ENCODE results near the gene SEPSECS.

SEPSECS gene

DNA sequence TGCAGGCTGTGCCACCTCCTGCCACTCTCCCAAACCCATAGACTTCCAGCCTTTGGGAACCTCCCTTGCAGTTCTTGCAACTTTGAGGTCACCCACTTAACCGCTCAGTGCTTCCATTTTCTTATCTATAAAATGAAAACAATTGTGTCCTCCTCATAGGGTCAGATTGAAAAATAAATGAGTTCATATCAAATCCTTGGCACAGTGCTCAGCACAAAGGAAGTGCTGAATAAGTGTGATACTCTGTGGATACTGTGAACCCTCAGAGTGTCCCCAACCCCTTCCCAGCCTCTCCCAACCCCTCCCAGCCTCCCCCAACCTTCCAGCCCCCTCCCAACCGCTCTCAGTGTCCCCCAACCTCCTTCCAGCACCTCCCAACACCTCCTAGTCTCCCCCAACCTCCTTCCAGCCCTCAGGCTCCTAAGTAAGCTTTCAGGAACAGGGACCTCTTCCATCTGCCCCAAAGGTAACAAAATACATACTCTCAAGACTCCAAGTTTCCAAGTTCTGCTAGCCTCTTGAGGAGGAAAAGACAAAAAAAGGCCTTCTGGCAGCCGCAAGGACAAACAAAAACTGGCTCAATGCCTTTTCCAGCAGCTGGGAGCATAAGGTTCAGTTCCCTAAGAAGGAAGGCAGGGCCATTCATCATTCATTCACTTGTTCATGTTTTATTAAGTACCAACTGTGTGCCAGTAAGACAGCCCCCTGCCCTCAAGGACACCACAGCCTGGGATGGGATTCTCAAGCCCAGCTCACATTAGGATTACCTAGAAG, 83.4 kb downstream of the SEPSECS start:
- DNase-seq = no peak

DNA sequence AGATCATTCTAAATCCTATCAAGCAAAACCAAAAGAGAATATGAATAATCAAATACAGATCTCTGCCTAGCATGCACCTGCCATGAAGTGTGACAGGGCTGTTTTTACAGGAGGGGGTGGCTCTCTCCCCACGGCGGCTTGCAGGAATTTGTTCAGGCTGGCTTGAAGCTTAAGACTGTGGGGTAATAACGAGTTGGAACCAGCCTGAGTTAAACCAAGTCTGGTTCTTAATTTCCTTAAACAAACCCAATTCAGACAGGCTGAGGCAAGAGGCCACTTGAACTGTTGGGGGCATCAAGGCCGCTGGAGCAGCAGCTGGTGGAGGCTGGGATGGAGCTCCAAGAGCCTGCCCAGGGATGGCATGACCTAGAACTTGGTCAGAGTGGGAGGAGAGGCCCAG, 84.4 kb downstream of the SEPSECS start:
- no peak for DNase-seq

DNA sequence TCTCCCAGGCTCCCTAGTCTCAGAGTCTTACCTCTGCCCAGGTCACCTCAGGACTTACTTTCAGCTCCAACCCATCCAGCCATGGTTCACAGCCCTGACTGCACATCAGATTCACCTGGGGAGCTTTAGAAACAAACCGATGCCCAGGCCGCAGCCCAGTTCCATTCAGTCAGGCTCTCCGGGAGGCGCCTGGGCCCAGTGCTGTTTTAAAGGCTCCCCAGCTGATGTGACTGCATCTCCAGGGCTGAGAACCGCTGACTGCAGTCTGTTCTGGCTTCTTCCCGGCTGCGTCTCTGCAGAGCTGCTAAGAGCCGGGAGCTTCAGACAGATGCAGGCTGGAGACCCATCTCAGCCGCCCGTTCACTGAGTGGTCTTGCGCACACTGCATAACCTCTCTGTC, 85.1 kb downstream of the SEPSECS start:
- no peak for DNase-seq

DNA sequence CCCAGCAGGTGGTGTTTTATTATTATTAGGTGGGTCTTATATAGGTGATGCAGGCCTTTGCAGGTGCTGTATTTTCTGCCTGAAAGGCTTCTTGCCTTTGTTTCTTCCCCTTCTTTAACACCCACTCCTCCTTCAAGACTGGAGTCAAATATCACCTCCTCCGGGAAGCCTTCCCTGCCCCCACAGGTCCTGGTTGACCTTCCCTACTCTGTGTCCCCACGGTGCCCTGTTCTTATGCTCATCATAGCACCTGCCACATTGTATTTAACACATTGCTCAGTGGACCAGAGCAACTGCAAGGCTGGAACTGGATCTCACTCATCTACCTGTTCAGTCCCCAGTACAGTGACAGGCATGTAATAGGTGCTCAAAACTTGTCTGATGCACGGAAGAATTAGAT, 89.7 kb downstream of the SEPSECS start:
- no peak for DNase-seq

Data from CD4-positive, alpha-beta T cell treated with Interleukin-15 for 1 hour (primary cell).